ENCODE data around the gene GP1BB.

DNA sequence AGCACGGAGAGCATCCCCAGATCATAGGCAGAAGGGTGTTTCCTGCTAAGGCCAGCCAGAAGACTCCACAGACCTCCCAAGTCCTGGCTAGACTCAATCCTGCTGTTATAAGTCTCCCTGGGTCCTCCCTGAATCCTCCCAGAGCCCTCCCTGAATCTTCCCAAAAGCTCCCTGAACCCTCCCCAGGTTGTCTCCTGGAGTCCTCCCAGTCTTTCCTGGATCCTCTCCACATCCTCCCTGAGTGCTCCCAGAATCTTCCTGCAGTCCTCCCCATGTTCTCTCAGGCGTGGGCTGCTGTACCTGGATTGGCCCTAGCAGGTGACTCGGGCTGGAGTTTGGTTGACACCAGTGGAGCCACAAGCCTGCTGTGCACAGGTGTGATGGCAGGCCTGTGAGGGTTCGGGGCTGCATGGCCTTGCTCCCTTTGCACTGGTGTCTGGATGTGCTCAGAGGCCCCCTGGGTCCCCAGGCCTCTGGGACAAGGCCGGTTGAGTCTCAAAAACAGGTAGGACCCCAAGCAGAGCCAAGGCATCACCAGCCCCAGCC is 11.6 kb downstream of the GP1BB start:
- no peak for TF ChIP-seq EZH2 (IDR thresholded peaks at IDR 0.05; ENCODE audit: insufficient read depth, poor library complexity, severe bottlenecking)
- TF ChIP-seq EZH2phosphoT487 (IDR thresholded peaks at IDR 0.05; ENCODE audit: insufficient read depth, low read depth), result no peak
